Pancreas (tissue), 10 donors: ENCODE results near the gene AJM1. TPM values are rescaled to one million over a fixed set of nuclear protein-coding genes. Genes with fewer than 3 reads are reported as not detected.

Experiments
- ATAC-seq, 4 donors: fragments of 200-7000 bp; cut with Tn5 transposase; one replicate each; pipeline versions ENCODE4 v1.8.0 to v1.9.1; 2020; ENCODE audit warnings: mild to moderate bottlenecking in 4 of 4, moderate library complexity in 4 of 4
- DNase-seq, 6 donors: peaks; one replicate each; pipeline ENCODE4 v3.0.0-alpha.2; 2020
- FAIRE-seq: peaks from 2 replicates; lab custom pipeline; 2012; peaks lifted over from hg19 to GRCh38; lab: Jason Lieb, UNC
- H3K27ac ChIP-seq, 4 donors: fragments of 200-600 bp; sonication (generic); 1 replicate in 3 of 4; 2 replicates in 1 of 4; pipeline versions ENCODE4 v1.5.0 to v1.8.0; 2020
- H3K27me3 ChIP-seq, 4 donors: fragments of 200-600 bp; one replicate each; pipeline ENCODE4 v1.8.0; 2021
- H3K36me3 ChIP-seq, 3 donors: fragments of 200-600 bp; sonication (generic) in 1 of 3; one replicate each; pipeline versions ENCODE4 v1.5.0 to v1.8.0; 2020 to 2021
- H3K4me1 ChIP-seq, 3 donors: fragments of 200-600 bp; one replicate each; pipeline ENCODE4 v1.8.0; 2021
- H3K4me3 ChIP-seq, 4 donors: fragments of 200-600 bp; sonication (generic) in 2 of 4; one replicate each; pipeline versions ENCODE4 v1.5.0 to v1.8.0; 2020 to 2021
- H3K9me3 ChIP-seq, 4 donors: fragments of 200-600 bp; one replicate each; pipeline ENCODE4 v1.8.0; 2021
- CTCF ChIP-seq, 4 donors: fragments of 200-600 bp; sonication (generic) in 3 of 4; IDR thresholded peaks; one replicate each; pipeline versions ENCODE4 v1.5.0 to v1.8.0; 2021; ENCODE audit warnings: antibody characterized with exemption in 4 of 4
- WGBS, 2 donors: extraction: QIAGEN DNeasy Blood & Tissue Kit; methylation state at CpG; one replicate each; pipeline ENCODE4 v1.1.7; 2013; 5-methylcytosine and 5-hydroxymethylcytosine counted together
- intact Hi-C, 3 donors: fragments of 100-400 bp; cut with DNase I; formaldehyde crosslinking; loops; one replicate each; pipeline versions ENCODE4 v1.11.1 to v1.14.2; 2022
- polyA plus RNA-seq, 2 donors: library from polyadenylated mRNA; stranded (reverse); fragments of 200-250 nt; gene quantifications; one replicate each; pipeline ENCODE4 v1.2.3, GENCODE V29; 2013
- total RNA-seq, 6 donors: library from RNA; stranded (reverse); fragmentation: NEBNext Ultra II Directional in 4 of 6; extraction: Animal tissue kit (Norgen Biotek cat#: 25700) in 4 of 6; gene quantifications; one replicate each; pipeline versions ENCODE4 v1.2.1 to v1.2.4, GENCODE V29; 2021 to 2023
- donor health status: healthy with polysubstance abuse.
- donor health status: DM: no; HTN: no; CAD: no; lungs with moderate emphysema.
- donor health status: DM: no; HTN: no; CAD: no.
- donor health status: control.
- donor health status: control.
- donor health status: Bipolar disorder and iron deficiency.
- donor health status: DM: yes; HTN: yes; CAD: no.
- donor health status: DM: no; HTN: no; CAD: no.
- donor health status: DM: no; HTN: no; CAD: no.
- donor health status: DM: yes; HTN: yes; CAD: no.

Gene AJM1
- total and polyA plus RNA-seq, 8 donors = 2.9 to 11.7 (median 5.0) TPM

- H3K27ac ChIP-seq = no peak overlapping the region
- H3K4me1 ChIP-seq = peaks cover under 1 to 19% (median 6%) of the 10 kb centered on the region in 3 donors
- no peaks in the 10 kb centered on the region for H3K27me3 ChIP-seq
- H3K9me3 ChIP-seq = no peaks in the 10 kb centered on the region
- no peak for TF ChIP-seq CTCF (IDR thresholded peaks at IDR 0.05)
- no peaks in the 10 kb centered on the region for H3K36me3 ChIP-seq
- ATAC-seq (no peak), FAIRE-seq (no peak), DNase-seq (peak in 4 of 6 donors; percentile 24 to 72 (median 54))
- intact Hi-C loops = no loop called here
- H3K4me3 ChIP-seq = no peak overlapping the region
- WGBS, 2 donors = 90 to 91% methylated on average over 20 of the region's 20 CpGs
Measured at GRCh38 chr9:136804509-136805206, 37.6 kb upstream of the AJM1 start.

GRCh38 chr9:136805207-136805740 is 37.0 kb upstream of the AJM1 start:
- no peaks in the 10 kb centered on the region for H3K9me3 ChIP-seq
- TF ChIP-seq CTCF (IDR thresholded peaks at IDR 0.05) = no peak
- no peaks in the 10 kb centered on the region for H3K27me3 ChIP-seq
- H3K4me3 ChIP-seq = no peak overlapping the region
- FAIRE-seq = no peak
- H3K4me1 ChIP-seq = peaks cover 3 to 23% (median 8%) of the 10 kb centered on the region in 3 donors
- intact Hi-C loops = no loop called here
- no peaks in the 10 kb centered on the region for H3K36me3 ChIP-seq
- peak in 2 of 6 donors; percentile 44 to 46 for DNase-seq
- WGBS, 2 donors = 89% methylated on average over 12 of the region's 12 CpGs
- no peak for ATAC-seq
- no peak overlapping the region for H3K27ac ChIP-seq

- Histone ChIP-seq H3K9me3 (no peaks in the 10 kb centered on the region), H3K27ac (no peak overlapping the region), H3K27me3 (no peaks in the 10 kb centered on the region), H3K4me3 (no peak overlapping the region), H3K36me3 (no peaks in the 10 kb centered on the region), H3K4me1 (peaks cover 3 to 24% (median 8%) of the 10 kb centered on the region in 3 donors)
- ATAC-seq (no peak), FAIRE-seq (no peak), DNase-seq (peak in 4 of 6 donors; percentile 19 to 62 (median 46))
- WGBS, 2 donors = 93 to 98% methylated on average over 10 of the region's 10 CpGs
- TF ChIP-seq CTCF (IDR thresholded peaks at IDR 0.05) = no peak
- intact Hi-C loops = no loop called here
Measured at GRCh38 chr9:136806067-136806466, 36.2 kb upstream of the AJM1 start.

GRCh38 chr9:136806631-136807201 is 35.6 kb upstream of the AJM1 start:
- peak in 3 of 6 donors; percentile 47 to 70 (median 58) for DNase-seq
- Histone ChIP-seq H3K9me3 (no peaks in the 10 kb centered on the region), H3K4me3 (peak overlapping the region in 3 of 4 donors; percentile 90 to 94 (median 91)), H3K36me3 (no peaks in the 10 kb centered on the region), H3K27ac (peak overlapping the region in 3 of 4 donors; percentile 77 to 92 (median 88)), H3K27me3 (no peaks in the 10 kb centered on the region), H3K4me1 (peaks cover 3 to 24% (median 8%) of the 10 kb centered on the region in 3 donors)
- FAIRE-seq = no peak
- TF ChIP-seq CTCF (IDR thresholded peaks at IDR 0.05) = no peak
- WGBS, 2 donors = 64 to 68% methylated on average over 25 of the region's 25 CpGs
- intact Hi-C loops = no loop called here
- peak in 1 of 4 donors; percentile 1 for ATAC-seq
